ENCODE results near the gene DOCK9. TPM values are rescaled to one million over a fixed set of nuclear protein-coding genes. Genes with fewer than 3 reads are reported as not detected.

DOCK9 gene
- total and polyA plus RNA-seq, 2 experiments from 2014 or later, result 8.5 to 57.7 TPM

- Mint-ChIP-seq H3K36me3 (ENCODE audit: low read depth) (no peaks in the 10 kb centered on the region), H3K27ac (peak overlapping the region; percentile 72; the same call in 1 of the 2 replicates), H3K4me1 (peaks cover 24% of the 10 kb centered on the region), H3K27me3 (ENCODE audit: insufficient read depth, low read depth, poor library complexity) (no peaks in the 10 kb centered on the region), H3K4me3 (no peak overlapping the region), H3K9me3 (no peaks in the 10 kb centered on the region)
- ATAC-seq (peak; percentile 55), DNase-seq (ENCODE audit: low spot score) (no peak)
- no peak overlapping the region for H3K4me2 ChIP-seq
- no peak overlapping the region for H3K4me3 ChIP-seq
- no peaks in the 10 kb centered on the region for H3F3A ChIP-seq (replicated peaks; ENCODE audit: low read depth)
- no peaks in the 10 kb centered on the region for H3K27me3 ChIP-seq (ENCODE audit: insufficient read depth)
- peak overlapping the region; percentile 52; the same call in 1 of the 2 replicates for H3K27ac ChIP-seq (ENCODE audit: low read depth)
- H3K9me2 ChIP-seq (ENCODE audit: insufficient read depth), result 0 out of 2 replicates have a peak, but pooled peaks cover 6% of the 10 kb centered on the region
- no peaks in the 10 kb centered on the region for H4K20me1 ChIP-seq (replicated peaks; ENCODE audit: insufficient read depth)
- H3K36me3 ChIP-seq (ENCODE audit: insufficient read depth), result no peaks in the 10 kb centered on the region
- no peaks in the 10 kb centered on the region for H3K79me2 ChIP-seq (replicated peaks; ENCODE audit: insufficient read depth)
- H2AFZ ChIP-seq, result no peak overlapping the region
- TF ChIP-seq POLR2AphosphoS5 (IDR thresholded peaks at IDR 0.05; ENCODE audit: low read depth) (no peak), ZNF462 (CRISPR knock-in tag; IDR thresholded peaks at IDR 0.05) (no peak), ZNF114 (CRISPR knock-in tag; IDR thresholded peaks at IDR 0.05) (no peak), EZH2 (IDR thresholded peaks at IDR 0.05; ENCODE audit: low read depth, unreplicated experiment) (no peak), EZH2phosphoT487 (IDR thresholded peaks at IDR 0.05; ENCODE audit: unreplicated experiment) (no peak), STAT1 (IDR thresholded peaks at IDR 0.05; ENCODE audit: unreplicated experiment) (no peak), ZNF331 (CRISPR knock-in tag; IDR thresholded peaks at IDR 0.05; ENCODE audit: low read depth) (no peak), REST (IDR thresholded peaks at IDR 0.05; ENCODE audit: unreplicated experiment) (no peak), CREB1 (CRISPR knock-in tag; IDR thresholded peaks at IDR 0.05; ENCODE audit: low read depth) (no peak), CTCF (conservative IDR thresholded peaks at IDR 0.05; ENCODE audit: low read depth in 2 of 2) (no peak), ETS1 (IDR thresholded peaks at IDR 0.05) (no peak), JUNB (IDR thresholded peaks at IDR 0.05; ENCODE audit: unreplicated experiment) (no peak), NANOG (IDR thresholded peaks at IDR 0.05; ENCODE audit: borderline replicate concordance) (no peak)
- H3K4me1 ChIP-seq (ENCODE audit: insufficient read depth), result peaks cover 12% of the 10 kb centered on the region
Measured at GRCh38 chr13:98994080-98994479, 16.2 kb upstream of the DOCK9 start.
